B cell (primary cell): Measurements from ENCODE around the gene GUCY1B1. TPM values are rescaled to one million over a fixed set of nuclear protein-coding genes. Genes with fewer than 3 reads are reported as not detected.

Source experiments
- ATAC-seq: fragments of 200-7000 bp; cut with Tn5 transposase; one replicate; pipeline ENCODE4 v1.10.0; 2021; ENCODE audit warnings: low read depth, mild to moderate bottlenecking, moderate number of reproducible peaks, moderate library complexity
- CTCF ChIA-PET: fragments of 350-600 bp; sonication (Branson Sonifier 250); formaldehyde crosslinking; loops from one replicate; lab custom pipeline; 2021; ENCODE audit warnings: antibody characterized with exemption, inconsistent platforms; lab: Charles Lee
- POLR2A ChIA-PET: fragments of 350-600 bp; sonication (Branson Sonifier 250); formaldehyde crosslinking; loops from one replicate; lab custom pipeline; 2021; ENCODE audit warnings: antibody characterized with exemption; lab: Charles Lee
- DNase-seq: peaks from one replicate; pipeline ENCODE4 v3.0.0; 2013
- H2AFZ ChIP-seq: 2 replicates; pipeline ENCODE4 v1.6.1; 2012; ENCODE audit warnings: mild to moderate bottlenecking, low read depth, low read length; ENCODE audit not compliant: insufficient read depth, poor library complexity, severe bottlenecking
- H3K27ac ChIP-seq, 2 donors: 1 replicate in 1 of 2; 2 replicates in 1 of 2; pipeline ENCODE4 v1.5.1; 2012 to 2013; ENCODE audit warnings: low read length in 2 of 2, mild to moderate bottlenecking in 2 of 2, moderate library complexity in 1 of 2
- H3K27me3 ChIP-seq, 4 experiments: fragments of 200-600 bp in 1 of 4; sonication (generic) in 1 of 4; replicated peaks in 1 of 4; 1 replicate in 2 of 4; 2 replicates in 2 of 4; pipeline versions ENCODE4 v1.6.1 to v1.7.0; 2013 to 2016; ENCODE audit warnings: low read length in 3 of 4, mild to moderate bottlenecking in 2 of 4, mixed read lengths in 1 of 4, moderate library complexity in 1 of 4; ENCODE audit not compliant: insufficient read depth in 4 of 4, control insufficient read depth in 3 of 4; ENCODE audit errors: control extremely low read depth in 1 of 4
- H3K36me3 ChIP-seq, 2 experiments: replicated peaks in 1 of 2; 1 replicate in 1 of 2; 2 replicates in 1 of 2; pipeline versions ENCODE4 v1.6.1 to v1.7.1; 2013; ENCODE audit warnings: low read length in 1 of 2; ENCODE audit not compliant: insufficient read depth in 2 of 2, control insufficient read depth in 1 of 2; ENCODE audit errors: control extremely low read depth in 1 of 2, extremely low read depth in 1 of 2
- H3K4me1 ChIP-seq, 2 donors: fragments of 200-600 bp in 1 of 2; sonication (generic) in 1 of 2; 1 replicate in 1 of 2; 2 replicates in 1 of 2; pipeline versions ENCODE4 v1.5.1 to v1.6.1; 2013 to 2017; ENCODE audit warnings: low read length in 2 of 2; ENCODE audit not compliant: control insufficient read depth in 2 of 2, insufficient read depth in 2 of 2
- H3K4me2 ChIP-seq: replicated peaks from 2 replicates; pipeline ENCODE3; 2012; ENCODE audit warnings: mild to moderate bottlenecking, low read depth, low read length; ENCODE audit not compliant: poor library complexity, severe bottlenecking
- H3K4me3 ChIP-seq, 5 experiments: fragments of 200-600 bp in 1 of 5; sonication (generic) in 1 of 5; 1 replicate in 3 of 5; 2 replicates in 2 of 5; pipeline versions ENCODE4 v1.5.1 to v1.7.0; 2011 to 2016; ENCODE audit warnings: low read length in 4 of 5, mild to moderate bottlenecking in 4 of 5, low read depth in 2 of 5, control low read depth in 1 of 5, moderate library complexity in 1 of 5; ENCODE audit not compliant: insufficient read depth in 1 of 5; ENCODE audit errors: control extremely low read depth in 1 of 5, extremely low read depth in 1 of 5
- H3K79me2 ChIP-seq: fragments of 200-600 bp; sonication (generic); one replicate; pipeline ENCODE4 v1.6.0; 2016; ENCODE audit warnings: low read length; ENCODE audit not compliant: control insufficient read depth, insufficient read depth
- H3K9ac ChIP-seq: fragments of 200-600 bp; sonication (generic); 2 replicates; pipeline ENCODE4 v1.6.1; 2017; ENCODE audit warnings: mild to moderate bottlenecking, low read length, moderate library complexity
- H3K9me3 ChIP-seq, 3 donors: one replicate each; pipeline versions ENCODE4 v1.6.1 to v1.7.1; 2013; ENCODE audit warnings: low read length in 2 of 3; ENCODE audit not compliant: control insufficient read depth in 2 of 3, insufficient read depth in 1 of 3; ENCODE audit errors: control extremely low read depth in 1 of 3
- H4K20me1 ChIP-seq: 2 replicates; pipeline ENCODE4 v1.6.0; 2012; ENCODE audit warnings: mild to moderate bottlenecking, low read length; ENCODE audit not compliant: insufficient read depth, control insufficient read depth, poor library complexity, severe bottlenecking
- H3K27ac Mint-ChIP-seq: one replicate; pipeline ENCODE4 v1.8.0; 2021; ENCODE audit warnings: mixed read lengths
- H3K27me3 Mint-ChIP-seq: one replicate; pipeline ENCODE4 v1.8.0; 2021; ENCODE audit warnings: mixed read lengths
- H3K4me1 Mint-ChIP-seq: one replicate; pipeline ENCODE4 v1.8.0; 2021; ENCODE audit warnings: mixed read lengths
- H3K4me3 Mint-ChIP-seq: one replicate; pipeline ENCODE4 v1.8.0; 2021; ENCODE audit warnings: mixed read lengths
- H3K9me3 Mint-ChIP-seq: one replicate; pipeline ENCODE4 v1.8.0; 2022; ENCODE audit warnings: mixed read lengths; ENCODE audit not compliant: insufficient read depth
- EZH2 ChIP-seq: IDR thresholded peaks from 2 replicates; pipeline ENCODE4 v1.6.1; 2012; ENCODE audit warnings: borderline replicate concordance, low read depth, mild to moderate bottlenecking, moderate library complexity, low read length; ENCODE audit not compliant: insufficient read depth, poor library complexity, severe bottlenecking
- WGBS: methylation state at CpG from one replicate; pipeline ENCODE4 v1.1.5; 2013; ENCODE audit warnings: missing lambda C conversion rate; ENCODE audit not compliant: insufficient coverage; 5-methylcytosine and 5-hydroxymethylcytosine counted together
- intact Hi-C: fragments of 100-400 bp; cut with micrococcal nuclease; formaldehyde crosslinking; loops from one replicate; pipeline ENCODE4 v1.10.0; 2022
- polyA plus RNA-seq: library from polyadenylated mRNA; depleted of rRNA; stranded (reverse); fragments of >200 nt; gene quantifications from 2 replicates; pipeline ENCODE4 v1.2.3, GENCODE V29; 2012
- total RNA-seq, 2 donors: library from RNA; stranded (reverse); fragments of 120-200 nt in 1 of 2; gene quantifications; 1 replicate in 1 of 2; 2 replicates in 1 of 2; pipeline versions ENCODE4 v1.2.3 to v1.2.4, GENCODE V29; 2013 to 2022
- TF ChIP-seq, protein P1 (sequence below): fragments of 200-600 bp; IDR thresholded peaks from one replicate; pipeline ENCODE4 v1.8.0; 2022; ENCODE audit warnings: antibody characterized with exemption, mild to moderate bottlenecking

GUCY1B1 gene
- total and polyA plus RNA-seq, 2 donors (not counting 1 experiment from before 2014, with no cell fraction given), result 0.09 to 0.10 TPM

GRCh38 chr4:155800685-155801343, 42.0 kb downstream of the GUCY1B1 start:
- H3K27me3 Mint-ChIP-seq, result no peaks in the 10 kb centered on the region
- TF ChIP-seq, protein P1, sequence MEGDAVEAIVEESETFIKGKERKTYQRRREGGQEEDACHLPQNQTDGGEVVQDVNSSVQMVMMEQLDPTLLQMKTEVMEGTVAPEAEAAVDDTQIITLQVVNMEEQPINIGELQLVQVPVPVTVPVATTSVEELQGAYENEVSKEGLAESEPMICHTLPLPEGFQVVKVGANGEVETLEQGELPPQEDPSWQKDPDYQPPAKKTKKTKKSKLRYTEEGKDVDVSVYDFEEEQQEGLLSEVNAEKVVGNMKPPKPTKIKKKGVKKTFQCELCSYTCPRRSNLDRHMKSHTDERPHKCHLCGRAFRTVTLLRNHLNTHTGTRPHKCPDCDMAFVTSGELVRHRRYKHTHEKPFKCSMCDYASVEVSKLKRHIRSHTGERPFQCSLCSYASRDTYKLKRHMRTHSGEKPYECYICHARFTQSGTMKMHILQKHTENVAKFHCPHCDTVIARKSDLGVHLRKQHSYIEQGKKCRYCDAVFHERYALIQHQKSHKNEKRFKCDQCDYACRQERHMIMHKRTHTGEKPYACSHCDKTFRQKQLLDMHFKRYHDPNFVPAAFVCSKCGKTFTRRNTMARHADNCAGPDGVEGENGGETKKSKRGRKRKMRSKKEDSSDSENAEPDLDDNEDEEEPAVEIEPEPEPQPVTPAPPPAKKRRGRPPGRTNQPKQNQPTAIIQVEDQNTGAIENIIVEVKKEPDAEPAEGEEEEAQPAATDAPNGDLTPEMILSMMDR, result no peak
- no peak for TF ChIP-seq EZH2
- no peak overlapping the region for H3K27ac ChIP-seq
- no peaks in the 10 kb centered on the region for H4K20me1 ChIP-seq
- H3K4me1 ChIP-seq, result no peaks in the 10 kb centered on the region
- no peak overlapping the region for H3K9ac ChIP-seq
- intact Hi-C loops, result no loop called here
- ATAC-seq, result no peak
- no CpG with 5 or more reads among the region's 7 CpGs for WGBS
- H3K79me2 ChIP-seq, result no peaks in the 10 kb centered on the region
- H3K9me3 ChIP-seq, result no peaks in the 10 kb centered on the region
- H2AFZ ChIP-seq, result no peak overlapping the region
- H3K27ac Mint-ChIP-seq, result no peak overlapping the region
- ChIA-PET CTCF (interaction anchor here (0.8 to 1.2 kb wide), 2 partner anchors 8 to 10 kb away, joined by 3 read pairs; no protein-coding TSS in a partner anchor), POLR2A (no interaction called here)
- no peak for DNase-seq
- no peaks in the 10 kb centered on the region for H3K36me3 ChIP-seq
- H3K27me3 ChIP-seq, result no peaks in the 10 kb centered on the region
- H3K4me1 Mint-ChIP-seq, result no peaks in the 10 kb centered on the region
- no peak overlapping the region for H3K4me3 ChIP-seq
- H3K4me2 ChIP-seq, result no peak overlapping the region
- no peaks in the 10 kb centered on the region for H3K9me3 Mint-ChIP-seq
- no peak overlapping the region for H3K4me3 Mint-ChIP-seq

GRCh38 chr4:155802190-155802959, 43.6 kb downstream of the GUCY1B1 start:
- 98% methylated on average over 6 of the region's 9 CpGs for WGBS
- ATAC-seq, result no peak
- Histone ChIP-seq H3K4me3 (no peak overlapping the region), H3K36me3 (no peaks in the 10 kb centered on the region), H2AFZ (no peak overlapping the region), H3K4me1 (no peaks in the 10 kb centered on the region), H3K4me2 (no peak overlapping the region), H3K9ac (no peak overlapping the region), H4K20me1 (no peaks in the 10 kb centered on the region), H3K27ac (no peak overlapping the region), H3K9me3 (no peaks in the 10 kb centered on the region), H3K27me3 (no peaks in the 10 kb centered on the region), H3K79me2 (no peaks in the 10 kb centered on the region)
- no peak for DNase-seq
- intact Hi-C loops, result no loop called here
- Mint-ChIP-seq H3K27me3 (no peaks in the 10 kb centered on the region), H3K4me3 (no peak overlapping the region), H3K4me1 (no peaks in the 10 kb centered on the region), H3K27ac (no peak overlapping the region), H3K9me3 (no peaks in the 10 kb centered on the region)
- TF ChIP-seq, protein P1, result no peak
- TF ChIP-seq EZH2, result no peak
- POLR2A ChIA-PET, result no interaction called here
- CTCF ChIA-PET, result no interaction called here
